HG02852 (cell line): ENCODE data around the gene LAS1L.
A peak's percentile ranks its signal among the peaks of the same experiment; 100 is the strongest.
"Not testable (repeated sequence)": the region's sequence is repeated elsewhere in the genome, so short reads cannot be mapped to it uniquely, and the experiment has no call there.

Source experiments
- ATAC-seq: cut with Tn5 transposase; IDR thresholded peaks from one replicate; pipeline ENCODE4 v1.9.1; 2021; ENCODE audit warnings: mild to moderate bottlenecking, moderate library complexity; ENCODE audit not compliant: unreplicated experiment

LAS1L gene

GRCh38 chrX:65534450-65535292, at the start of gene LAS1L:
Gene LAS1L, minus strand, starts transcription at chrX:65534787. Its CDS starts 72 bp downstream, at chrX:65534715.
- ATAC-seq = peak; percentile 99

- ATAC-seq = no peak
Measured at GRCh38 chrX:65582450-65583082, 48.0 kb upstream of the LAS1L start.

- peak; percentile 77 for ATAC-seq
Measured at GRCh38 chrX:65581661-65582339, 47.2 kb upstream of the LAS1L start.

- ATAC-seq = no peak
Measured at GRCh38 chrX:65578346-65578745, 43.8 kb upstream of the LAS1L start.

GRCh38 chrX:65576160-65576559, 41.6 kb upstream of the LAS1L start:
- peak; percentile 56 for ATAC-seq

- no peak for ATAC-seq
Measured at GRCh38 chrX:65575022-65575421, 40.4 kb upstream of the LAS1L start.

GRCh38 chrX:65574356-65574755, 39.8 kb upstream of the LAS1L start:
- ATAC-seq = no peak

GRCh38 chrX:65572971-65573370, 38.4 kb upstream of the LAS1L start:
- ATAC-seq = no peak

GRCh38 chrX:65562850-65563249, 28.3 kb upstream of the LAS1L start:
- not testable (repeated sequence) for ATAC-seq

- no peak for ATAC-seq
Measured at GRCh38 chrX:65551489-65552339, 17.1 kb upstream of the LAS1L start.

- no peak for ATAC-seq
Measured at GRCh38 chrX:65551086-65551485, 16.5 kb upstream of the LAS1L start.

GRCh38 chrX:65545456-65545855, 10.9 kb upstream of the LAS1L start:
- ATAC-seq = no peak

- ATAC-seq = no peak
Measured at GRCh38 chrX:65537229-65537628, 2.6 kb upstream of the LAS1L start.

- no peak for ATAC-seq
Measured at GRCh38 chrX:65536291-65536690, 1.7 kb upstream of the LAS1L start.

- ATAC-seq = no peak
Measured at GRCh38 chrX:65532016-65532415, 2.6 kb downstream of the LAS1L start.

GRCh38 chrX:65528705-65529340, 5.8 kb downstream of the LAS1L start:
- peak; percentile 71 for ATAC-seq

- ATAC-seq = no peak
Measured at GRCh38 chrX:65528293-65528692, 6.3 kb downstream of the LAS1L start.

- ATAC-seq = no peak
Measured at GRCh38 chrX:65524139-65524538, 10.4 kb downstream of the LAS1L start.

- no peak for ATAC-seq
Measured at GRCh38 chrX:65522739-65523372, 11.7 kb downstream of the LAS1L start.

GRCh38 chrX:65519530-65519929, 15.1 kb downstream of the LAS1L start:
- ATAC-seq = not testable (repeated sequence)
